Non-pigmented ciliary epithelial cell (primary cell): Measurements from ENCODE around the gene CHCT1.
"Not testable (repeated sequence)": the region's sequence is repeated elsewhere in the genome, so short reads cannot be mapped to it uniquely, and the experiment has no call there.

Experiments used
- DNase-seq: peaks from one replicate; pipeline ENCODE4 v3.0.0-alpha.2; 2010; ENCODE audit warnings: low read depth

The CHCT1 gene

GRCh38 chr17:60398227-60398959, 23.9 kb upstream of the CHCT1 start:
- no peak for DNase-seq

- DNase-seq: no peak
Observed at GRCh38 chr17:60401819-60402218, 20.5 kb upstream of the CHCT1 start.

GRCh38 chr17:60403523-60403810, 18.8 kb upstream of the CHCT1 start:
- DNase-seq: no peak

- no peak for DNase-seq
Observed at GRCh38 chr17:60403962-60404361, 18.3 kb upstream of the CHCT1 start.

GRCh38 chr17:60406887-60407286, 15.4 kb upstream of the CHCT1 start:
- no peak for DNase-seq

GRCh38 chr17:60410001-60410400, 12.3 kb upstream of the CHCT1 start:
- no peak for DNase-seq

- no peak for DNase-seq
Observed at GRCh38 chr17:60412701-60413100, 9.6 kb upstream of the CHCT1 start.

GRCh38 chr17:60415146-60415545, 7.1 kb upstream of the CHCT1 start:
- DNase-seq: no peak

- no peak for DNase-seq
Observed at GRCh38 chr17:60416368-60416925, 5.8 kb upstream of the CHCT1 start.

GRCh38 chr17:60419003-60419402, 3.3 kb upstream of the CHCT1 start:
- DNase-seq: not testable (repeated sequence)

GRCh38 chr17:60419875-60420274, 2.4 kb upstream of the CHCT1 start:
- not testable (repeated sequence) for DNase-seq

GRCh38 chr17:60421273-60422161, 772 bp upstream of the CHCT1 start:
- DNase-seq: no peak

GRCh38 chr17:60423865-60424264, 1.6 kb downstream of the CHCT1 start:
- DNase-seq: no peak

- no peak for DNase-seq
Observed at GRCh38 chr17:60425626-60426025, 3.3 kb downstream of the CHCT1 start.

- no peak for DNase-seq
Observed at GRCh38 chr17:60426596-60426995, 4.3 kb downstream of the CHCT1 start.

- DNase-seq: not testable (repeated sequence)
Observed at GRCh38 chr17:60428491-60428890, 6.2 kb downstream of the CHCT1 start.

GRCh38 chr17:60430561-60430960, 8.3 kb downstream of the CHCT1 start:
- not testable (repeated sequence) for DNase-seq

- DNase-seq: not testable (repeated sequence)
Observed at GRCh38 chr17:60433021-60433997, 11.0 kb downstream of the CHCT1 start.

- DNase-seq: peak; percentile 60
Observed at GRCh38 chr17:60435244-60436167, 13.2 kb downstream of the CHCT1 start.

- no peak for DNase-seq
Observed at GRCh38 chr17:60436676-60437075, 14.4 kb downstream of the CHCT1 start.

GRCh38 chr17:60439501-60439900, 17.2 kb downstream of the CHCT1 start:
- peak; percentile 13 for DNase-seq
